ENCODE results near the gene EIF2AK3.

GRCh38 chr2:88521445-88522073 is 105.7 kb downstream of the EIF2AK3 start:
- no peak for TF ChIP-seq EZH2 (IDR thresholded peaks at IDR 0.05; ENCODE audit: low read length, missing control alignments)
- TF ChIP-seq CTCF (conservative IDR thresholded peaks at IDR 0.05 in 1 of 2, IDR thresholded peaks at IDR 0.05 in 1 of 2; ENCODE audit: low read depth in 1 of 2, low read length in 2 of 2) = no peak

Data from fibroblast of lung (primary cell).